GM23338 (cell line): ENCODE data around the gene NEU3. TPM values are rescaled to one million over a fixed set of nuclear protein-coding genes. Genes with fewer than 3 reads are reported as not detected.

Experiments used
- ATAC-seq: fragments of 200-7000 bp; cut with Tn5 transposase; 3 replicates; pipeline ENCODE4 v1.9.1; 2020
- DNase-seq: peaks from one replicate; pipeline ENCODE4 v3.0.0-alpha.2; 2015; ENCODE audit warnings: low spot score
- H2AFZ ChIP-seq: fragments of 200-600 bp; sonication (generic); 2 replicates; pipeline ENCODE4 v1.8.0; 2016; ENCODE audit warnings: antibody characterized with exemption, mild to moderate bottlenecking, moderate library complexity
- H3F3A ChIP-seq: fragments of 200-600 bp; sonication (generic); replicated peaks from 2 replicates; pipeline ENCODE4 v1.8.0; 2017; ENCODE audit warnings: antibody characterized with exemption, mixed run types, low read depth
- H3K27ac ChIP-seq: fragments of 200-600 bp; sonication (generic); 2 replicates; pipeline ENCODE4 v1.6.1; 2016; ENCODE audit warnings: low read depth
- H3K27me3 ChIP-seq: fragments of 200-600 bp; sonication (generic); 2 replicates; pipeline ENCODE4 v1.8.0; 2016; ENCODE audit warnings: mild to moderate bottlenecking, mixed run types, moderate library complexity; ENCODE audit not compliant: insufficient read depth
- H3K36me3 ChIP-seq: fragments of 200-600 bp; sonication (generic); 2 replicates; pipeline ENCODE4 v1.8.0; 2016; ENCODE audit warnings: mild to moderate bottlenecking; ENCODE audit not compliant: insufficient read depth
- H3K4me1 ChIP-seq: fragments of 200-600 bp; sonication (generic); 2 replicates; pipeline ENCODE4 v1.8.0; 2016; ENCODE audit warnings: mild to moderate bottlenecking, moderate library complexity; ENCODE audit not compliant: insufficient read depth
- H3K4me2 ChIP-seq: fragments of 200-600 bp; sonication (generic); 2 replicates; pipeline ENCODE4 v1.7.1; 2017; ENCODE audit warnings: mixed run types
- H3K4me3 ChIP-seq: fragments of 200-600 bp; sonication (generic); 2 replicates; pipeline ENCODE4 v1.6.1; 2016; ENCODE audit warnings: mixed run types
- H3K79me2 ChIP-seq: fragments of 200-600 bp; sonication (generic); replicated peaks from 2 replicates; pipeline ENCODE4 v1.8.0; 2017; ENCODE audit warnings: mild to moderate bottlenecking; ENCODE audit not compliant: insufficient read depth
- H3K9me2 ChIP-seq: fragments of 200-600 bp; sonication (generic); 2 replicates; pipeline ENCODE4 v1.8.0; 2017; ENCODE audit not compliant: insufficient read depth
- H4K20me1 ChIP-seq: fragments of 200-600 bp; sonication (generic); replicated peaks from 2 replicates; pipeline ENCODE4 v1.8.0; 2017; ENCODE audit warnings: mild to moderate bottlenecking; ENCODE audit not compliant: insufficient read depth
- H3K27ac Mint-ChIP-seq: 2 replicates; pipeline ENCODE4 v1.8.0; 2020; ENCODE audit warnings: inconsistent platforms, mild to moderate bottlenecking, moderate library complexity, mixed read lengths
- H3K27me3 Mint-ChIP-seq: 3 replicates; pipeline ENCODE4 v1.8.0; 2022; ENCODE audit warnings: low read depth, mild to moderate bottlenecking, moderate library complexity, mixed read lengths, inconsistent platforms; ENCODE audit not compliant: insufficient read depth, poor library complexity
- H3K36me3 Mint-ChIP-seq: 3 replicates; pipeline ENCODE4 v1.8.0; 2021; ENCODE audit warnings: low read depth, mild to moderate bottlenecking, inconsistent platforms, moderate library complexity, mixed read lengths
- H3K4me1 Mint-ChIP-seq: 3 replicates; pipeline ENCODE4 v1.8.0; 2020; ENCODE audit warnings: mild to moderate bottlenecking, inconsistent platforms, mixed read lengths
- H3K4me3 Mint-ChIP-seq: 3 replicates; pipeline ENCODE4 v1.8.0; 2021; ENCODE audit warnings: moderate library complexity, mild to moderate bottlenecking, inconsistent platforms, mixed read lengths
- H3K9me3 Mint-ChIP-seq: 3 replicates; pipeline ENCODE4 v1.8.0; 2020; ENCODE audit warnings: moderate library complexity, mild to moderate bottlenecking, inconsistent platforms, mixed read lengths
- CREB1 ChIP-seq: fragments of 250-450 bp; sonication (Bioruptor Pico); IDR thresholded peaks from 2 replicates; pipeline ENCODE4 v1.5.0; 2020; ENCODE audit warnings: low read depth, mild to moderate bottlenecking, moderate library complexity
- EZH2 ChIP-seq: fragments of 200-600 bp; sonication (generic); IDR thresholded peaks from one replicate; pipeline ENCODE4 v1.8.0; 2017; ENCODE audit warnings: antibody characterized with exemption, mild to moderate bottlenecking, low read depth; ENCODE audit not compliant: unreplicated experiment
- EZH2phosphoT487 ChIP-seq: fragments of 200-600 bp; sonication (generic); IDR thresholded peaks from one replicate; pipeline ENCODE4 v1.8.1; 2018; ENCODE audit warnings: antibody characterized with exemption; ENCODE audit not compliant: unreplicated experiment
- JUNB ChIP-seq: IDR thresholded peaks from one replicate; pipeline ENCODE4 v1.6.1; 2016; ENCODE audit warnings: antibody characterized with exemption; ENCODE audit not compliant: unreplicated experiment
- NANOG ChIP-seq: IDR thresholded peaks from 2 replicates; pipeline ENCODE4 v1.6.1; 2016; ENCODE audit warnings: antibody characterized with exemption, borderline replicate concordance
- POLR2AphosphoS5 ChIP-seq: IDR thresholded peaks from 2 replicates; pipeline ENCODE4 v1.6.1; 2016; ENCODE audit warnings: antibody characterized with exemption, low read depth
- STAT1 ChIP-seq: IDR thresholded peaks from one replicate; pipeline ENCODE4 v1.6.1; 2016; ENCODE audit warnings: antibody characterized with exemption; ENCODE audit not compliant: unreplicated experiment
- ZNF114 ChIP-seq: fragments of 250-450 bp; sonication (Bioruptor Pico); IDR thresholded peaks from 2 replicates; pipeline ENCODE4 v1.5.0; 2020; ENCODE audit warnings: mild to moderate bottlenecking, moderate library complexity
- ZNF331 ChIP-seq: fragments of 250-450 bp; sonication (Bioruptor Pico); IDR thresholded peaks from 2 replicates; pipeline ENCODE4 v1.5.0; 2020; ENCODE audit warnings: low read depth, mild to moderate bottlenecking, moderate library complexity
- polyA plus RNA-seq: library from polyadenylated mRNA; unstranded; fragments of >200 nt; fragmentation: Nextera tagmentation; extraction: Ambion mirVana; gene quantifications from 2 replicates; pipeline ENCODE4 v1.2.1, GENCODE V29; 2016
- total RNA-seq: library from RNA; depleted of rRNA; stranded (reverse); fragments of >200 nt; shearing (Covaris generic); gene quantifications from 2 replicates; pipeline ENCODE4 v1.2.3, GENCODE V29; 2014
- TF ChIP-seq, protein P1 (sequence below): IDR thresholded peaks from 2 replicates; pipeline ENCODE4 v1.6.1; 2016; ENCODE audit warnings: antibody characterized with exemption
- TF ChIP-seq, protein P2 (sequence below): IDR thresholded peaks from one replicate; pipeline ENCODE4 v1.6.1; 2018; ENCODE audit warnings: antibody characterized with exemption; ENCODE audit not compliant: unreplicated experiment
- TF ChIP-seq, protein P3 (sequence below): fragments of 250-450 bp; sonication (Bioruptor Pico); IDR thresholded peaks from 2 replicates; pipeline ENCODE4 v1.5.0; 2020; ENCODE audit warnings: mild to moderate bottlenecking, moderate library complexity

NEU3 gene
- total and polyA plus RNA-seq, 2 experiments from 2014 or later: 2.8 to 25.9 TPM

DNA sequence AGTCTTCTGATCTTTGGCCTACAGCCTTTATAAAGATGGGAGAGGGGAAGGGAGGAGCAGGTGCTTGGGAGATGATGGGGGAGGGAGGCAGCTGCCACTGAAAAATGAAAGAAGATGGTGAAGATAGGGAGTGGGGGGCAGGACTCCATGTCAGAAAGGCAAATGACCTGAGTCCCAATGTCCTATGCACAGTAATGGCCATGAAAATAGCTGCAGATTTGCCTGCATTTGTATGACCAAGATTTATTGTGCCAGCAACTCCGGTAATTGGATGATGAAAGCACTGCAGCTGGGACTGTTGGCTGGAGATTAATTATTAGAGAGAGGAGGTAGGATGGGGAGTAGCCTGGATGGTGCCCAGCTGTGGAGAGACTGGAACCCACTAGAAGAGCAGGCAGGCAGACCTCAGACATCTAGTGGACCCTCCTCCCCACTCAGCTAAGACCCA is 36.1 kb downstream of the NEU3 start:
- Histone ChIP-seq H3K4me3 (no peak overlapping the region), H3K9me2 (no peaks in the 10 kb centered on the region), H3K4me2 (no peak overlapping the region), H4K20me1 (no peaks in the 10 kb centered on the region), H3K27me3 (no peaks in the 10 kb centered on the region), H3F3A (no peaks in the 10 kb centered on the region), H3K36me3 (no peaks in the 10 kb centered on the region), H3K27ac (no peak overlapping the region), H2AFZ (no peak overlapping the region), H3K4me1 (no peaks in the 10 kb centered on the region), H3K79me2 (no peaks in the 10 kb centered on the region)
- ATAC-seq (no peak), DNase-seq (no peak)
- H3K36me3 Mint-ChIP-seq: peaks cover 13% of the 10 kb centered on the region
- peaks cover 13% of the 10 kb centered on the region for H3K9me3 Mint-ChIP-seq
- H3K4me3 Mint-ChIP-seq: no peak overlapping the region
- no peak overlapping the region for H3K27ac Mint-ChIP-seq
- TF ChIP-seq NANOG (no peak), CREB1 (CRISPR knock-in tag) (no peak), EZH2 (no peak), EZH2phosphoT487 (no peak), ZNF114 (CRISPR knock-in tag) (no peak), POLR2AphosphoS5 (no peak), STAT1 (no peak), JUNB (no peak), ZNF331 (CRISPR knock-in tag) (no peak)
- TF ChIP-seq, protein P1, sequence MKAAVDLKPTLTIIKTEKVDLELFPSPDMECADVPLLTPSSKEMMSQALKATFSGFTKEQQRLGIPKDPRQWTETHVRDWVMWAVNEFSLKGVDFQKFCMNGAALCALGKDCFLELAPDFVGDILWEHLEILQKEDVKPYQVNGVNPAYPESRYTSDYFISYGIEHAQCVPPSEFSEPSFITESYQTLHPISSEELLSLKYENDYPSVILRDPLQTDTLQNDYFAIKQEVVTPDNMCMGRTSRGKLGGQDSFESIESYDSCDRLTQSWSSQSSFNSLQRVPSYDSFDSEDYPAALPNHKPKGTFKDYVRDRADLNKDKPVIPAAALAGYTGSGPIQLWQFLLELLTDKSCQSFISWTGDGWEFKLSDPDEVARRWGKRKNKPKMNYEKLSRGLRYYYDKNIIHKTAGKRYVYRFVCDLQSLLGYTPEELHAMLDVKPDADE: no peak
- TF ChIP-seq, protein P2, sequence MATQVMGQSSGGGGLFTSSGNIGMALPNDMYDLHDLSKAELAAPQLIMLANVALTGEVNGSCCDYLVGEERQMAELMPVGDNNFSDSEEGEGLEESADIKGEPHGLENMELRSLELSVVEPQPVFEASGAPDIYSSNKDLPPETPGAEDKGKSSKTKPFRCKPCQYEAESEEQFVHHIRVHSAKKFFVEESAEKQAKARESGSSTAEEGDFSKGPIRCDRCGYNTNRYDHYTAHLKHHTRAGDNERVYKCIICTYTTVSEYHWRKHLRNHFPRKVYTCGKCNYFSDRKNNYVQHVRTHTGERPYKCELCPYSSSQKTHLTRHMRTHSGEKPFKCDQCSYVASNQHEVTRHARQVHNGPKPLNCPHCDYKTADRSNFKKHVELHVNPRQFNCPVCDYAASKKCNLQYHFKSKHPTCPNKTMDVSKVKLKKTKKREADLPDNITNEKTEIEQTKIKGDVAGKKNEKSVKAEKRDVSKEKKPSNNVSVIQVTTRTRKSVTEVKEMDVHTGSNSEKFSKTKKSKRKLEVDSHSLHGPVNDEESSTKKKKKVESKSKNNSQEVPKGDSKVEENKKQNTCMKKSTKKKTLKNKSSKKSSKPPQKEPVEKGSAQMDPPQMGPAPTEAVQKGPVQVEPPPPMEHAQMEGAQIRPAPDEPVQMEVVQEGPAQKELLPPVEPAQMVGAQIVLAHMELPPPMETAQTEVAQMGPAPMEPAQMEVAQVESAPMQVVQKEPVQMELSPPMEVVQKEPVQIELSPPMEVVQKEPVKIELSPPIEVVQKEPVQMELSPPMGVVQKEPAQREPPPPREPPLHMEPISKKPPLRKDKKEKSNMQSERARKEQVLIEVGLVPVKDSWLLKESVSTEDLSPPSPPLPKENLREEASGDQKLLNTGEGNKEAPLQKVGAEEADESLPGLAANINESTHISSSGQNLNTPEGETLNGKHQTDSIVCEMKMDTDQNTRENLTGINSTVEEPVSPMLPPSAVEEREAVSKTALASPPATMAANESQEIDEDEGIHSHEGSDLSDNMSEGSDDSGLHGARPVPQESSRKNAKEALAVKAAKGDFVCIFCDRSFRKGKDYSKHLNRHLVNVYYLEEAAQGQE: no peak
- TF ChIP-seq, protein P3, sequence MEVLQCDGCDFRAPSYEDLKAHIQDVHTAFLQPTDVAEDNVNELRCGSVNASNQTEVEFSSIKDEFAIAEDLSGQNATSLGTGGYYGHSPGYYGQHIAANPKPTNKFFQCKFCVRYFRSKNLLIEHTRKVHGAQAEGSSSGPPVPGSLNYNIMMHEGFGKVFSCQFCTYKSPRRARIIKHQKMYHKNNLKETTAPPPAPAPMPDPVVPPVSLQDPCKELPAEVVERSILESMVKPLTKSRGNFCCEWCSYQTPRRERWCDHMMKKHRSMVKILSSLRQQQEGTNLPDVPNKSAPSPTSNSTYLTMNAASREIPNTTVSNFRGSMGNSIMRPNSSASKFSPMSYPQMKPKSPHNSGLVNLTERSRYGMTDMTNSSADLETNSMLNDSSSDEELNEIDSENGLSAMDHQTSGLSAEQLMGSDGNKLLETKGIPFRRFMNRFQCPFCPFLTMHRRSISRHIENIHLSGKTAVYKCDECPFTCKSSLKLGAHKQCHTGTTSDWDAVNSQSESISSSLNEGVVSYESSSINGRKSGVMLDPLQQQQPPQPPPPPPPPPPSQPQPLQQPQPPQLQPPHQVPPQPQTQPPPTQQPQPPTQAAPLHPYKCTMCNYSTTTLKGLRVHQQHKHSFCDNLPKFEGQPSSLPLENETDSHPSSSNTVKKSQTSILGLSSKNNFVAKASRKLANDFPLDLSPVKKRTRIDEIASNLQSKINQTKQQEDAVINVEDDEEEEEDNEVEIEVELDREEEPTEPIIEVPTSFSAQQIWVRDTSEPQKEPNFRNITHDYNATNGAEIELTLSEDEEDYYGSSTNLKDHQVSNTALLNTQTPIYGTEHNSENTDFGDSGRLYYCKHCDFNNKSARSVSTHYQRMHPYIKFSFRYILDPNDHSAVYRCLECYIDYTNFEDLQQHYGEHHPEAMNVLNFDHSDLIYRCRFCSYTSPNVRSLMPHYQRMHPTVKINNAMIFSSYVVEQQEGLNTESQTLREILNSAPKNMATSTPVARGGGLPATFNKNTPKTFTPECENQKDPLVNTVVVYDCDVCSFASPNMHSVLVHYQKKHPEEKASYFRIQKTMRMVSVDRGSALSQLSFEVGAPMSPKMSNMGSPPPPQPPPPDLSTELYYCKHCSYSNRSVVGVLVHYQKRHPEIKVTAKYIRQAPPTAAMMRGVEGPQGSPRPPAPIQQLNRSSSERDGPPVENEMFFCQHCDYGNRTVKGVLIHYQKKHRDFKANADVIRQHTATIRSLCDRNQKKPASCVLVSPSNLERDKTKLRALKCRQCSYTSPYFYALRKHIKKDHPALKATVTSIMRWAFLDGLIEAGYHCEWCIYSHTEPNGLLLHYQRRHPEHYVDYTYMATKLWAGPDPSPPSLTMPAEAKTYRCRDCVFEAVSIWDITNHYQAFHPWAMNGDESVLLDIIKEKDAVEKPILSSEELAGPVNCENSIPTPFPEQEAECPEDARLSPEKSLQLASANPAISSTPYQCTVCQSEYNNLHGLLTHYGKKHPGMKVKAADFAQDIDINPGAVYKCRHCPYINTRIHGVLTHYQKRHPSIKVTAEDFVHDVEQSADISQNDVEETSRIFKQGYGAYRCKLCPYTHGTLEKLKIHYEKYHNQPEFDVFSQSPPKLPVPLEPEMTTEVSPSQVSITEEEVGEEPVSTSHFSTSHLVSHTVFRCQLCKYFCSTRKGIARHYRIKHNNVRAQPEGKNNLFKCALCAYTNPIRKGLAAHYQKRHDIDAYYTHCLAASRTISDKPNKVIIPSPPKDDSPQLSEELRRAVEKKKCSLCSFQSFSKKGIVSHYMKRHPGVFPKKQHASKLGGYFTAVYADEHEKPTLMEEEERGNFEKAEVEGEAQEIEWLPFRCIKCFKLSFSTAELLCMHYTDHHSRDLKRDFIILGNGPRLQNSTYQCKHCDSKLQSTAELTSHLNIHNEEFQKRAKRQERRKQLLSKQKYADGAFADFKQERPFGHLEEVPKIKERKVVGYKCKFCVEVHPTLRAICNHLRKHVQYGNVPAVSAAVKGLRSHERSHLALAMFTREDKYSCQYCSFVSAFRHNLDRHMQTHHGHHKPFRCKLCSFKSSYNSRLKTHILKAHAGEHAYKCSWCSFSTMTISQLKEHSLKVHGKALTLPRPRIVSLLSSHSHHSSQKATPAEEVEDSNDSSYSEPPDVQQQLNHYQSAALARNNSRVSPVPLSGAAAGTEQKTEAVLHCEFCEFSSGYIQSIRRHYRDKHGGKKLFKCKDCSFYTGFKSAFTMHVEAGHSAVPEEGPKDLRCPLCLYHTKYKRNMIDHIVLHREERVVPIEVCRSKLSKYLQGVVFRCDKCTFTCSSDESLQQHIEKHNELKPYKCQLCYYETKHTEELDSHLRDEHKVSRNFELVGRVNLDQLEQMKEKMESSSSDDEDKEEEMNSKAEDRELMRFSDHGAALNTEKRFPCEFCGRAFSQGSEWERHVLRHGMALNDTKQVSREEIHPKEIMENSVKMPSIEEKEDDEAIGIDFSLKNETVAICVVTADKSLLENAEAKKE (CRISPR knock-in tag): no peak
- H3K4me1 Mint-ChIP-seq: no peaks in the 10 kb centered on the region
- H3K27me3 Mint-ChIP-seq: peaks cover 3% of the 10 kb centered on the region
